Vagina (tissue), 2 donors: Measurements from ENCODE around the gene PTPN4.

ENCODE experiments used
- CTCF ChIP-seq, 3 experiments: fragments of 450-650 bp in 2 of 3; fragments of 200-600 bp in 1 of 3; sonication (generic) in 1 of 3; IDR thresholded peaks; one replicate each; pipeline ENCODE4 v1.5.1; 2017 to 2019; ENCODE audit warnings: antibody characterized with exemption in 3 of 3, mild to moderate bottlenecking in 2 of 3, moderate library complexity in 2 of 3
- POLR2A ChIP-seq, 2 donors: fragments of 450-650 bp; IDR thresholded peaks; one replicate each; pipeline ENCODE4 v1.6.1; 2017; ENCODE audit warnings: antibody characterized with exemption in 2 of 2, mild to moderate bottlenecking in 2 of 2, moderate library complexity in 2 of 2

GRCh38 chr2:119732601-119733164 lies 27.0 kb upstream of the PTPN4 start:
- TF ChIP-seq CTCF (IDR thresholded peaks at IDR 0.05) (no peak), POLR2A (IDR thresholded peaks at IDR 0.05) (no peak)
